ENCODE measurements around the gene PRXL2B.

Gene PRXL2B

DNA sequence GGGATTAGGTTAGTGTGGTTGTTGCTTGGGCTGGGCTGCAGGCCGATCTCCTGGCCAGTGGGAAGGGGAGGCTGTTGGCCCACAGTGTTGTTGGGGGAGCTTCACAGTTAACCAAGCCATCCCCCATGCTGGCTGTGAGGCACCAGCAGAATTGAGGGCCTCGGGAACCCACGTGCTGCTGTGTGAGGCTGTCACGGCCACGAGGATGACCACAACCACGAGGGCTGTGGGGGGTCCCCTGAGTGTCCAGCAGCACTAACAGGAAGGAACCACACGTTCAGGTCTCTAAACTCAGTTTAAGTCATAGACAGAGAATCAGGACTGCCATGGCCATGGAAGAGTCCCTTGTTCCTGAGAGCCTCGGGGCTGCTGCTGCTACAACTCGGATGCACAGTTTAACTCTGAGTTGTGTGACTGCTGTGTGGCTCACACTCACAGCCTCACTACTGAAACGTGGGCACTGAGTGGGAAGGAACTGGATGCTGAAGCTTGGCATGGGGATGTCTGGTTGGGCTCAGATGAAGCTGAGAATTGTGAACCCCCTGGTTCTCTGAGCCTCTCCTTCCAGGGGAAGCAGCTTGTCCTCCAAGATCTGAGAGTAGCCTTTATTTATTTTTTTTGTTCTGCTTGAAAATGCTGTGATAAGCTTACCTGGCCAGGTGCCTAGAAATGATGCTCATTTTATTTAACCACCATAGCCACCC lies 51.0 kb downstream of the PRXL2B start:
- no peak for DNase-seq (ENCODE audit: low read depth)

DNA sequence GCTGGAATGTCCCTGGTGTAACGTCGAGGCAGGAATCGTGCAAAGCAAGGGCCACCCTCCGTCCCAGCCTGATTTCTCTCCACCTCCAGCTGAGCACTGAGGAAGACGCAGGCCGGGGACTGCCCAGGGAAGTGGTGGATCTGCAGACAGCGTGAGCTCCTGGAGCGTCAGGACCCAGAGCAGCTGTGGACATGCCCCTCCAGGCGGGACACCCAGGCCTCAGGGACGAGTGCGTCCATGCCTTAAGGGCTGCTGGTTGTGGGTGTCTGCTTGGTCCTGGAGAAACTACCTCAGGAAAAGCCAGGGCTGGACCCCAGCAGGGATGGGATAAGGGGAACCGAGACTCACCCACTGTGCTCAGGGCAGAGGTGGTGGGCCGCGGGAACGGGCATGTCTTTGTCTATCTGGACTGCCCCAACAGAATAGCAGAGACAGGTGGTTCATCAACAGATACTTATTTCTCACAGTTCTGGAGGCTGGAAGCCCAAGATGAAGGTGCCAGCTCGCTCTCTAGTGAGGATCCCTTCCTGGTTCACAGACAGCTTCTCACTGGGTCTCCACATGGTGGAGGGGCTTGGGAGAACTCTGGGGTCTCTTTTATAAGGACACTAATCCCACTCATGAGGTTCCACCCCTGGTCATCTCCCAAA lies 52.0 kb downstream of the PRXL2B start:
- DNase-seq (ENCODE audit: low read depth), result no peak

DNA sequence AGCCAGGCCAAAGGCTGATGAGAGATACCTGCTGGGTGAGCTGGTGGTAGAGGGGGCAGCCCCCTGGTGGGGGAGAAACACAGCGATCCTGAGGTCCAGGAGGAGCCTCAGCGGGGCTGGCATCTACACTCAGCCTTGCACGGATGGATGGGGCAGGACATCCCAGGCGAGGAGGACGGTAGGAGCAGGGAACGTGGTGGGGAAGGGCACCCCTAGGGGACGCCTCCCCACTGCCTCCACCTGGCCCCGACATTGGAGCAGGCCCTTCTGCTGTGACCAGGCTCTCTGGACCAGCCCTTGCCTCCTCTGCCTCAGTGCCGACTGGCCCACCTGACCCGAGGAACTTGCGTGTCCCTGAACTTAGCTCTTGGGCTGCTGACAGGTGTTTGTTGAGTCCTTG lies 52.6 kb downstream of the PRXL2B start:
- no peak for DNase-seq (ENCODE audit: low read depth)

DNA sequence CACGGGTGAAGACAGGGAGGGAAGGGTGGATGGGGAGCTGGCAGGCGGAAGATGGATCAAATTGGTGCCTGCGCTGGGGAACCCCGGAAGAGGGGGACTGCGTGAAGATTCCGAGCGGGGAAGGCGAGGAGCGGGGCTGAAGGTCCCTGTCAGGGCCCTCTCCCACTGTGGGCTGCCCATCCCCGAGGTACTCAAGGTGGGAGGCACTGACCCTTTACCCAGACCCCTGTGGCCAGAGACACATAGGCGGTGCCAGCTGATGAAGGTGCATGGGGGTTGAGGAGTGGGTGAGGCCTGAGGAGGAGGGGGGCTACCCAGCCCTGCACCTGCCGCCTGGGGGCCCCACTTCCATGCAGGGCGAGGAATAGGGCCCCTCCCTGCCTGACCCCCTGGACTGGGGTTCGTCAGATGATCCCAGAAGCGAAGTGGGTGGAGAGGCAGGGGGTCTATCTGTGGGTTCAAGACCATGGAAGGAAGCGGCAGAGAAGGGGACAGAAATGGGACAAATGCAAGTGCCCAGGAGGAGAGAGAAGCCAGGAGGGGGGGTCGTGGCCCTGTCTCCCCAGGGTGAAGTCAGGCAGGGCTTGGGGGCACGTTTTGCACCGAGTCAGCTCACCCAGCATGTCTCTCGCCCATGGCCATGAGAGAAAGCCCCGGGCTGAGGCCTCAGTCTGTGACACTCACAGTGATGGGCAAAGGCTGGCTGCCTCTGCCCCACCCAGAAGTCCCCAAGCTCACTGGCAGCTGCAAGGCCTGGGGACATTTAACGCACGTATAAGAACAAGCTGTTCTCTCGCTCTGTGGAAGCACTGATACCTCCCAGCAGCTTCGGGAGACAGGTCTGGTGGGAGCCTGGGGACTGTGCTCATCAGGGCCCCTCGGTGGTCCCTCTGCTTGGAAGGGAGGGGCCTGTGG lies 53.3 kb downstream of the PRXL2B start:
- no peak for DNase-seq (ENCODE audit: low read depth)

DNA sequence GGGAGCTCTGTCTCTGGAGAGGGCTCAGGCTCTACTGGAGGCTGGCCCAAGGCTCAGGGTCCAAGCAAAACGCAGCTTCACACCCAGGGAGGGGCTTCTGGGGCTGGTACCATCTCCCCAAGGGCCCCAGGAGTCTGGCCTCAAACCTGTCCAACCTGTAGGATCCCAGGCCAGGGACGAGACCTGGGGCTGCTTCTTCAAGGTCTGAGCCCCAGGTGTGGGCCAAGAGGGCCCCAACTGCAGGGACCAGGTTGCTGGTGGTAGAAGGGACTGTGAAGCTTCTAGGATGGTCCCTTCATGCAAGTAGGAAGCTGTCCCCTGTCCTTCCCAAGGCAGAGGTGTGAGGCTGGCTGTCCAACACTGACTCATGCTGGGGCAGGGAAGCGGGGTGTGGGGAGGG lies 54.0 kb downstream of the PRXL2B start:
- DNase-seq (ENCODE audit: low read depth), result no peak
